CD4-positive, CD25-positive, alpha-beta regulatory T cell (primary cell): ENCODE measurements around the gene MVB12B. TPM values are rescaled to one million over a fixed set of nuclear protein-coding genes. Genes with fewer than 3 reads are reported as not detected.
A peak's percentile ranks its signal among the peaks of the same experiment; 100 is the strongest.

Experiments
- ATAC-seq, 2 donors: fragments of 150-1000 bp; cut with Tn5 transposase; one replicate each; pipeline ENCODE4 v1.10.0; 2021; ENCODE audit warnings: low read depth in 2 of 2, moderate number of reproducible peaks in 2 of 2, moderate library complexity in 1 of 2
- DNase-seq, 3 donors: peaks; one replicate each; pipeline versions ENCODE4 v3.0.0 to v3.0.0-alpha.2; 2012 to 2022; ENCODE audit warnings: mixed read lengths in 1 of 3
- H3K27ac ChIP-seq: one replicate; pipeline ENCODE4 v1.7.0; 2013; ENCODE audit warnings: mild to moderate bottlenecking, low read length; ENCODE audit not compliant: insufficient read depth, poor library complexity, severe bottlenecking
- H3K27me3 ChIP-seq: one replicate; pipeline ENCODE4 v1.7.0; 2013; ENCODE audit warnings: low read length; ENCODE audit not compliant: control insufficient read depth, insufficient read depth
- H3K36me3 ChIP-seq: one replicate; pipeline ENCODE4 v1.7.0; 2013; ENCODE audit warnings: mild to moderate bottlenecking, low read length, moderate library complexity; ENCODE audit not compliant: control insufficient read depth, insufficient read depth
- H3K4me1 ChIP-seq: 2 replicates; pipeline ENCODE4 v1.7.0; 2013; ENCODE audit warnings: mild to moderate bottlenecking, low read length; ENCODE audit not compliant: insufficient read depth, control insufficient read depth, poor library complexity, severe bottlenecking
- H3K4me3 ChIP-seq: one replicate; pipeline ENCODE4 v1.7.0; 2013; ENCODE audit warnings: low read depth, mild to moderate bottlenecking, low read length, moderate library complexity
- H3K9me3 ChIP-seq, 2 experiments: 1 replicate in 1 of 2; 2 replicates in 1 of 2; pipeline ENCODE4 v1.7.0; 2013; ENCODE audit warnings: low read length in 2 of 2, mild to moderate bottlenecking in 1 of 2, moderate library complexity in 1 of 2; ENCODE audit not compliant: control insufficient read depth in 2 of 2
- H3K27ac Mint-ChIP-seq, 3 donors: one replicate each; pipeline ENCODE4 v1.8.0; 2020 to 2022; ENCODE audit warnings: mild to moderate bottlenecking in 3 of 3, mixed read lengths in 3 of 3, moderate library complexity in 2 of 3
- H3K27me3 Mint-ChIP-seq: one replicate; pipeline ENCODE4 v1.8.0; 2022; ENCODE audit warnings: mild to moderate bottlenecking, mixed read lengths
- H3K36me3 Mint-ChIP-seq: one replicate; pipeline ENCODE4 v1.8.0; 2020; ENCODE audit warnings: mixed read lengths
- H3K4me1 Mint-ChIP-seq, 4 donors: one replicate each; pipeline ENCODE4 v1.8.0; 2020 to 2022; ENCODE audit warnings: mixed read lengths in 4 of 4, mild to moderate bottlenecking in 1 of 4
- H3K4me3 Mint-ChIP-seq, 4 donors: one replicate each; pipeline ENCODE4 v1.8.0; 2020 to 2022; ENCODE audit warnings: mild to moderate bottlenecking in 4 of 4, mixed read lengths in 4 of 4, moderate library complexity in 3 of 4
- H3K9me3 Mint-ChIP-seq, 7 donors: one replicate each; pipeline ENCODE4 v1.8.0; 2020 to 2022; ENCODE audit warnings: mixed read lengths in 7 of 7, mild to moderate bottlenecking in 3 of 7, moderate library complexity in 2 of 7
- polyA plus RNA-seq, 4 donors: library from polyadenylated mRNA; unstranded; fragments of 300-500 nt; fragmentation: Illumina TruSeq; gene quantifications; one replicate each; pipeline ENCODE4 v1.2.3, GENCODE V29; 2021
- total RNA-seq: library from RNA; stranded (reverse); gene quantifications from one replicate; pipeline ENCODE4 v1.2.3, GENCODE V29; 2022

MVB12B gene
- total and polyA plus RNA-seq, 5 donors from 2014 or later: 0.60 to 5.1 (median 1.4) TPM

- no peak overlapping the region for H3K4me3 Mint-ChIP-seq
- Histone ChIP-seq H3K4me1 (peaks cover 5% of the 10 kb centered on the region), H3K9me3 (no peaks in the 10 kb centered on the region), H3K27me3 (no peaks in the 10 kb centered on the region), H3K36me3 (peaks cover 6% of the 10 kb centered on the region), H3K4me3 (no peak overlapping the region), H3K27ac (no peak overlapping the region)
- no peaks in the 10 kb centered on the region for H3K27me3 Mint-ChIP-seq
- peaks cover 3% of the 10 kb centered on the region for H3K36me3 Mint-ChIP-seq
- ATAC-seq (no peak), DNase-seq (no peak)
- H3K9me3 Mint-ChIP-seq: no peaks in the 10 kb centered on the region
- H3K27ac Mint-ChIP-seq: peak overlapping the region in 1 of 3 donors; percentile 29
- peaks cover 12 to 22% (median 22%) of the 10 kb centered on the region in 4 donors for H3K4me1 Mint-ChIP-seq
These were observed 65.4 kb downstream of the MVB12B start for GRCh38 chr9:126391713-126392661.

- DNase-seq (no peak), ATAC-seq (no peak)
- no peaks in the 10 kb centered on the region for H3K27me3 ChIP-seq
- H3K4me1 ChIP-seq: peaks cover 13% of the 10 kb centered on the region
- H3K27ac Mint-ChIP-seq: no peak overlapping the region
- H3K36me3 Mint-ChIP-seq: no peaks in the 10 kb centered on the region
- no peak overlapping the region for H3K4me3 Mint-ChIP-seq
- H3K9me3 ChIP-seq: no peaks in the 10 kb centered on the region
- H3K27me3 Mint-ChIP-seq: no peaks in the 10 kb centered on the region
- no peak overlapping the region for H3K4me3 ChIP-seq
- no peaks in the 10 kb centered on the region for H3K36me3 ChIP-seq
- peaks cover 19 to 30% (median 28%) of the 10 kb centered on the region in 4 donors for H3K4me1 Mint-ChIP-seq
- H3K27ac ChIP-seq: no peak overlapping the region
- H3K9me3 Mint-ChIP-seq: no peaks in the 10 kb centered on the region
These were observed 66.2 kb downstream of the MVB12B start for GRCh38 chr9:126392662-126393371.

GRCh38 chr9:126393876-126394275 is 67.2 kb downstream of the MVB12B start:
- DNase-seq (no peak), ATAC-seq (no peak)
- no peak overlapping the region for H3K4me3 Mint-ChIP-seq
- no peaks in the 10 kb centered on the region for H3K36me3 Mint-ChIP-seq
- Histone ChIP-seq H3K4me3 (no peak overlapping the region), H3K9me3 (no peaks in the 10 kb centered on the region), H3K27ac (no peak overlapping the region), H3K36me3 (no peaks in the 10 kb centered on the region), H3K27me3 (no peaks in the 10 kb centered on the region), H3K4me1 (peaks cover 24% of the 10 kb centered on the region)
- peak overlapping the region in 1 of 3 donors; percentile 91 for H3K27ac Mint-ChIP-seq
- H3K27me3 Mint-ChIP-seq: no peaks in the 10 kb centered on the region
- peaks cover 23 to 40% (median 33%) of the 10 kb centered on the region in 4 donors for H3K4me1 Mint-ChIP-seq
- H3K9me3 Mint-ChIP-seq: no peaks in the 10 kb centered on the region

- H3K4me1 ChIP-seq: peaks cover 25% of the 10 kb centered on the region
- H3K27me3 Mint-ChIP-seq: peaks cover 2% of the 10 kb centered on the region
- H3K27ac Mint-ChIP-seq: peak overlapping the region in 2 of 3 donors; percentile 28 to 91
- H3K9me3 ChIP-seq: no peaks in the 10 kb centered on the region
- H3K27ac ChIP-seq: no peak overlapping the region
- DNase-seq (no peak), ATAC-seq (no peak)
- no peaks in the 10 kb centered on the region for H3K36me3 ChIP-seq
- H3K36me3 Mint-ChIP-seq: no peaks in the 10 kb centered on the region
- no peak overlapping the region for H3K4me3 ChIP-seq
- H3K27me3 ChIP-seq: no peaks in the 10 kb centered on the region
- H3K9me3 Mint-ChIP-seq: no peaks in the 10 kb centered on the region
- H3K4me3 Mint-ChIP-seq: no peak overlapping the region
- H3K4me1 Mint-ChIP-seq: peaks cover 20 to 43% (median 33%) of the 10 kb centered on the region in 4 donors
These were observed 68.2 kb downstream of the MVB12B start for GRCh38 chr9:126394802-126395201.

GRCh38 chr9:126395439-126396212 is 69.0 kb downstream of the MVB12B start:
- no peak overlapping the region for H3K4me3 Mint-ChIP-seq

GRCh38 chr9:126397056-126397455 is 70.4 kb downstream of the MVB12B start:
- peak; percentile 88 to 91 for ATAC-seq
- Mint-ChIP-seq H3K4me1 (peaks cover 15 to 38% (median 32%) of the 10 kb centered on the region in 4 donors), H3K4me3 (peak overlapping the region; percentile 41 to 60 (median 46)), H3K36me3 (no peaks in the 10 kb centered on the region), H3K9me3 (no peaks in the 10 kb centered on the region), H3K27me3 (peaks cover 4% of the 10 kb centered on the region), H3K27ac (peak overlapping the region; percentile 32 to 91 (median 83))
- Histone ChIP-seq H3K4me1 (peaks cover 25% of the 10 kb centered on the region), H3K27me3 (no peaks in the 10 kb centered on the region), H3K27ac (peak overlapping the region; percentile 63), H3K36me3 (no peaks in the 10 kb centered on the region), H3K4me3 (peak overlapping the region; percentile 42), H3K9me3 (no peaks in the 10 kb centered on the region)
- peak; percentile 39 to 86 (median 79) for DNase-seq

More at GRCh38 chr9:126395439-126396212, 69.0 kb downstream of the MVB12B start:
- DNase-seq (no peak), ATAC-seq (no peak)
- Mint-ChIP-seq H3K4me1 (peaks cover 15 to 38% (median 30%) of the 10 kb centered on the region in 4 donors), H3K36me3 (no peaks in the 10 kb centered on the region), H3K27ac (peak overlapping the region in 2 of 3 donors; percentile 11 to 91), H3K9me3 (no peaks in the 10 kb centered on the region), H3K27me3 (peaks cover 4% of the 10 kb centered on the region)
- Histone ChIP-seq H3K27ac (no peak overlapping the region), H3K9me3 (no peaks in the 10 kb centered on the region), H3K27me3 (no peaks in the 10 kb centered on the region), H3K4me3 (no peak overlapping the region), H3K4me1 (peaks cover 25% of the 10 kb centered on the region), H3K36me3 (no peaks in the 10 kb centered on the region)

GRCh38 chr9:126398403-126399058 is 71.9 kb downstream of the MVB12B start:
- Histone ChIP-seq H3K27ac (no peak overlapping the region), H3K4me1 (peaks cover 25% of the 10 kb centered on the region), H3K36me3 (no peaks in the 10 kb centered on the region), H3K9me3 (no peaks in the 10 kb centered on the region), H3K4me3 (peak overlapping the region; percentile 23), H3K27me3 (no peaks in the 10 kb centered on the region)
- Mint-ChIP-seq H3K27ac (peak overlapping the region in 2 of 3 donors; percentile 62 to 90), H3K4me1 (peaks cover 15 to 38% (median 33%) of the 10 kb centered on the region in 4 donors), H3K4me3 (peak overlapping the region; percentile 11 to 75 (median 62)), H3K27me3 (peaks cover 4% of the 10 kb centered on the region), H3K9me3 (no peaks in the 10 kb centered on the region), H3K36me3 (no peaks in the 10 kb centered on the region)
- DNase-seq (peak; percentile 45 to 67 (median 60)), ATAC-seq (peak; percentile 35 to 36)
